ENCODE results near the gene HMGXB4.

DNA sequence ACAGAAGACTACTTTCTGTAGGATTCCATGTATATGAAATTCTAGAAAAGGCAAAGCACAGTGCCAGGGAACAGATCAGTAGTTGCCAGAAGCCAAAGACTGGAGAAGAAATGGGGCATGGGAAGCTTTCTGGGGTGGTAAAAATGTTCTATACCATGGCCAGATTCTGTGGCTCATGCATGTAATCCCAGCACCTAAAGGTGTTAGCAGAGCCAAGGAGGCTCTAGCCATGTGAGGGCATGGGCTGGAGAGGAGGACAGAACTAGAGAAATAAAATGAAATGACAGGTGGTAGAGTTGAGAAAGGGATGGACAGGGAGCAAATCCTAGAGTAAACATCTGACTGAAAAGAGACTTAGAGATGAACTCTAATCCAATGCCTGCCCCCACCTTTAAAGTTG, 26.9 kb upstream of the HMGXB4 start:
- no peak for TF ChIP-seq EP300 (IDR thresholded peaks at IDR 0.05)
- TF ChIP-seq, protein P1, sequence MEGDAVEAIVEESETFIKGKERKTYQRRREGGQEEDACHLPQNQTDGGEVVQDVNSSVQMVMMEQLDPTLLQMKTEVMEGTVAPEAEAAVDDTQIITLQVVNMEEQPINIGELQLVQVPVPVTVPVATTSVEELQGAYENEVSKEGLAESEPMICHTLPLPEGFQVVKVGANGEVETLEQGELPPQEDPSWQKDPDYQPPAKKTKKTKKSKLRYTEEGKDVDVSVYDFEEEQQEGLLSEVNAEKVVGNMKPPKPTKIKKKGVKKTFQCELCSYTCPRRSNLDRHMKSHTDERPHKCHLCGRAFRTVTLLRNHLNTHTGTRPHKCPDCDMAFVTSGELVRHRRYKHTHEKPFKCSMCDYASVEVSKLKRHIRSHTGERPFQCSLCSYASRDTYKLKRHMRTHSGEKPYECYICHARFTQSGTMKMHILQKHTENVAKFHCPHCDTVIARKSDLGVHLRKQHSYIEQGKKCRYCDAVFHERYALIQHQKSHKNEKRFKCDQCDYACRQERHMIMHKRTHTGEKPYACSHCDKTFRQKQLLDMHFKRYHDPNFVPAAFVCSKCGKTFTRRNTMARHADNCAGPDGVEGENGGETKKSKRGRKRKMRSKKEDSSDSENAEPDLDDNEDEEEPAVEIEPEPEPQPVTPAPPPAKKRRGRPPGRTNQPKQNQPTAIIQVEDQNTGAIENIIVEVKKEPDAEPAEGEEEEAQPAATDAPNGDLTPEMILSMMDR (IDR thresholded peaks at IDR 0.05): no peak
